AG04449 (cell line): Measurements from ENCODE around the gene FNBP1.

ENCODE experiments used
- CTCF ChIA-PET: fragments of 350-600 bp; formaldehyde crosslinking; extraction: SDS; loops from one replicate; lab custom pipeline; 2021; ENCODE audit warnings: antibody characterized with exemption; lab: Yijun Ruan, JAX
- POLR2A ChIA-PET: fragments of 400-600, 350-600 bp; formaldehyde crosslinking; extraction: SDS; loops from one replicate; lab custom pipeline; 2020; ENCODE audit warnings: antibody characterized with exemption, inconsistent platforms; lab: Yijun Ruan, JAX
- DNase-seq: peaks from one replicate; pipeline ENCODE4 v3.0.0-alpha.2; 2010; ENCODE audit warnings: low read depth, low spot score
- H3K4me3 ChIP-seq: 2 replicates; pipeline ENCODE4 v1.5.1; 2011; ENCODE audit warnings: low read depth, mild to moderate bottlenecking, control low read depth, low read length
- CTCF ChIP-seq: IDR thresholded peaks from one replicate; pipeline ENCODE4 v1.5.1; 2011; ENCODE audit warnings: mild to moderate bottlenecking, moderate library complexity, low read length, control low read depth, inconsistent platforms; ENCODE audit not compliant: insufficient read depth; ENCODE audit errors: missing control alignments

FNBP1 gene

GRCh38 chr9:130042885-130043653 lies at the start of gene FNBP1:
FNBP1 (minus strand) TSS chr9:130043189; CDS start chr9:130042975, 214 bp downstream.
- no peak for TF ChIP-seq CTCF
- POLR2A ChIA-PET, result interaction anchor here (1.0 to 2.0 kb wide), 5 partner anchors 9 to 158 kb away, joined by 3 to 9 read pairs (median 3); no protein-coding TSS in a partner anchor
- H3K4me3 ChIP-seq, result peak within 1 kb of the TSS; percentile 77
- no peak for DNase-seq
- CTCF ChIA-PET, result interaction anchor here (0.6 to 4.9 kb wide), 3 partner anchors 10 to 156 kb away, joined by 3 to 44 read pairs (median 4); partner anchors contain the start of gene GPR107

GRCh38 chr9:130090915-130091314 lies 47.9 kb upstream of the FNBP1 start:
- CTCF ChIA-PET, result interaction anchor here (1.0 to 2.7 kb wide), 3 partner anchors 16 to 205 kb away, joined by 3 to 12 read pairs (median 5); no protein-coding TSS in a partner anchor
- POLR2A ChIA-PET, result no interaction called here
- no peak for TF ChIP-seq CTCF
- DNase-seq, result no peak
- H3K4me3 ChIP-seq, result no peak overlapping the region

- DNase-seq, result no peak
- no peak overlapping the region for H3K4me3 ChIP-seq
- POLR2A ChIA-PET, result no interaction called here
- CTCF ChIA-PET, result interaction anchor here (0.6 to 2.7 kb wide), 3 partner anchors 18 to 203 kb away, joined by 3 to 12 read pairs (median 5); no protein-coding TSS in a partner anchor
- no peak for TF ChIP-seq CTCF
Observed at GRCh38 chr9:130089141-130089540, 46.2 kb upstream of the FNBP1 start.

GRCh38 chr9:130088051-130088450 lies 45.1 kb upstream of the FNBP1 start:
- no peak for DNase-seq
- H3K4me3 ChIP-seq, result no peak overlapping the region
- ChIA-PET CTCF (interaction anchor here (0.7 to 1.7 kb wide), 5 partner anchors 12 to 20 kb away, joined by 3 to 4 read pairs (median 3); no protein-coding TSS in a partner anchor), POLR2A (no interaction called here)
- no peak for TF ChIP-seq CTCF

GRCh38 chr9:130084337-130084736 lies 41.3 kb upstream of the FNBP1 start:
- ChIA-PET POLR2A (no interaction called here), CTCF (interaction anchor here (1.2 kb wide), 1 partner anchor 159 kb away, joined by 3 read pairs; no protein-coding TSS in a partner anchor)
- H3K4me3 ChIP-seq, result no peak overlapping the region
- no peak for TF ChIP-seq CTCF
- DNase-seq, result no peak

- POLR2A ChIA-PET, result no interaction called here
Observed at GRCh38 chr9:130078547-130078946, 35.6 kb upstream of the FNBP1 start.

More at GRCh38 chr9:130078547-130078946, 35.6 kb upstream of the FNBP1 start:
- CTCF ChIA-PET, result interaction anchor here (1.3 kb wide), 1 partner anchor 158 kb away, joined by 4 read pairs; no protein-coding TSS in a partner anchor
- no peak for DNase-seq
- no peak overlapping the region for H3K4me3 ChIP-seq
- no peak for TF ChIP-seq CTCF
